ENCODE data around the gene TRIM28.
A peak's percentile ranks its signal among the peaks of the same experiment; 100 is the strongest.
"Not testable (repeated sequence)": the region's sequence is repeated elsewhere in the genome, so short reads cannot be mapped to it uniquely, and the experiment has no call there.

The TRIM28 gene

DNA sequence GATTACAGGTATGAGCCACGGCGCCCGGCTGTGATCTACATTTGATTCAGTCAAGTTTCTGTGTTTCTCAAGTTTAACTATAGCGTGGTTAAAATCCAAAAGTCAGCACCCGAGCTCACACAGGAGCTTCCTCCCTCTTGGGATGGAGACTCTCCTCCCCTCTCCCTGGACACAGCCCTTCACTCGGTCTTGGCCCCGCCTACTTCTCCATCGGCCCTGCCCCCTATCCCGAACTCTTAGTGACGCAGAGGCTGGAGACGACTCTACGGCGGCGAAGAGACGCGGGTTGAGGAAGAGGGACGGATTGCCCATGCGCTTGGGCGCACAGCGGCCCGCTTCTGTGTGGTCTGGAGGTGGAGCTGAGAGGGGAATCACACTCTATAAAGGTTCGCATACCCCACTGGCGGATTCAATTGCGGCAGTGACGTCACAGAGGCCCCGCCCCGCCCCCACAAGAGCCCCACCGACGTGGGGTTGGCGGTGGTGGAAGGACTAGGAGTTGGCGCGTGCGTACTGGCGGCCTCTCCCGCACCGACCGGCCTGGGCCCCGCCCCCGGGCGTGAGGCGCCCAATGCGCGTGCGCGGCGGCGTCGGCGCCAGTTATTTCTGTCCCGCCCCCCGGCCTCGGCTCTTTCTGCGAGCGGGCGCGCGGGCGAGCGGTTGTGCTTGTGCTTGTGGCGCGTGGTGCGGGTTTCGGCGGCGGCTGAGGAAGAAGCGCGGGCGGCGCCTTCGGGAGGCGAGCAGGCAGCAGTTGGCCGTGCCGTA lies at the start of gene TRIM28:
TRIM28 (plus strand) TSS at position 239 of the 765 bp plus-strand sequence. CDS start 694 bp downstream, outside the sequence.
- Histone ChIP-seq H3K36me3 (ENCODE audit: insufficient read depth, low read length) (peaks cover 42% of the 10 kb centered on the region), H3K9ac (ENCODE audit: insufficient read length) (peak within 1 kb of the TSS; percentile 97)

DNA sequence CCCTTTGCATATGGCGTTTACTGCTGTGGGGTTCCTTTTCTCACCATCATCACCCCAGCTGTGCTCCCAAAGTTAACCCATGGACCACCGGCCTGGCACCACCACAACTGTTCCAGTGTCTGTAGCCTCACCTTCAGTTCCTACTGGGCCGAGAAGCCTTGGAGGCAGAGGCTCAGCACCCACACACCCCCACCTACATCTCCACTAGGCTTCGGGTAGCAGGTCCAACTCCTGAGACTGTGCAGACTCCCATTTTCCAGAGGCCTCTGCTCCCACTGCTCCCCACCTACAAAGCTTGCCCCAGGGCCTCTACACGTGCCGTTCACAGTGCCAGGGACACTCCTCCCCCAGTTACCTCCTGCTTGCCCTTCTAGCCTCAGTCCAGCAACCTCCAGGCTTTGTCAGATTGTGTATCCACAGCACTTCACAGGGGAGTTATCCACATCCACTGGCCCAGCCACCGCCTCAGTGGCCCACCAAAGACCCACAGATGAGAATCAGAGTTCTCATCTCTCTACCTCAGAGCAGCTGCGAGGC lies 46.2 kb upstream of the TRIM28 start:
- H3K36me3 ChIP-seq (ENCODE audit: insufficient read depth, low read length), result no peaks in the 10 kb centered on the region
- H3K4me3 ChIP-seq, result peak overlapping the region; percentile 81
- H3K27ac ChIP-seq, result no peak overlapping the region
- H3K9me3 ChIP-seq (ENCODE audit: low read depth, low read length), result no peaks in the 10 kb centered on the region
- H3K9ac ChIP-seq (ENCODE audit: insufficient read length), result peak overlapping the region; percentile 79
- TF ChIP-seq POLR2AphosphoS5 (IDR thresholded peaks at IDR 0.05; ENCODE audit: borderline replicate concordance, low read depth, low read length) (no peak), FOXP2 (optimal IDR thresholded peaks at IDR 0.05; ENCODE audit: control extremely low read depth, extremely low read length, insufficient read depth) (no peak), EZH2 (IDR thresholded peaks at IDR 0.05) (no peak)
- DNase-seq (ENCODE audit: low read depth, low spot score), result no peak

More for the DNA sequence above, at the start of gene TRIM28:
- TF ChIP-seq EZH2 (IDR thresholded peaks at IDR 0.05) (no peak), FOXP2 (optimal IDR thresholded peaks at IDR 0.05; ENCODE audit: control extremely low read depth, extremely low read length, insufficient read depth) (no peak), POLR2AphosphoS5 (IDR thresholded peaks at IDR 0.05; ENCODE audit: borderline replicate concordance, low read depth, low read length) (peak; percentile 94)
- Histone ChIP-seq H3K9me3 (ENCODE audit: low read depth, low read length) (no peaks in the 10 kb centered on the region), H3K4me3 (peak within 1 kb of the TSS; percentile 97), H3K27ac (peak within 1 kb of the TSS; percentile 95)
- peak; percentile 96 for DNase-seq (ENCODE audit: low read depth, low spot score)

- DNase-seq (ENCODE audit: low read depth, low spot score), result no peak
- peak overlapping the region; percentile 79 for H3K9ac ChIP-seq (ENCODE audit: insufficient read length)
- peak overlapping the region; percentile 81 for H3K4me3 ChIP-seq
- no peaks in the 10 kb centered on the region for H3K36me3 ChIP-seq (ENCODE audit: insufficient read depth, low read length)
- H3K9me3 ChIP-seq (ENCODE audit: low read depth, low read length), result no peaks in the 10 kb centered on the region
- TF ChIP-seq FOXP2 (optimal IDR thresholded peaks at IDR 0.05; ENCODE audit: control extremely low read depth, extremely low read length, insufficient read depth), result no peak
- TF ChIP-seq POLR2AphosphoS5 (IDR thresholded peaks at IDR 0.05; ENCODE audit: borderline replicate concordance, low read depth, low read length), result no peak
- TF ChIP-seq EZH2 (IDR thresholded peaks at IDR 0.05), result no peak
- no peak overlapping the region for H3K27ac ChIP-seq
These were observed 45.4 kb upstream of the TRIM28 start for GRCh38 chr19:58498316-58499020.

GRCh38 chr19:58499021-58499927 lies 44.6 kb upstream of the TRIM28 start:
- DNase-seq (ENCODE audit: low read depth, low spot score), result peak; percentile 89

DNA sequence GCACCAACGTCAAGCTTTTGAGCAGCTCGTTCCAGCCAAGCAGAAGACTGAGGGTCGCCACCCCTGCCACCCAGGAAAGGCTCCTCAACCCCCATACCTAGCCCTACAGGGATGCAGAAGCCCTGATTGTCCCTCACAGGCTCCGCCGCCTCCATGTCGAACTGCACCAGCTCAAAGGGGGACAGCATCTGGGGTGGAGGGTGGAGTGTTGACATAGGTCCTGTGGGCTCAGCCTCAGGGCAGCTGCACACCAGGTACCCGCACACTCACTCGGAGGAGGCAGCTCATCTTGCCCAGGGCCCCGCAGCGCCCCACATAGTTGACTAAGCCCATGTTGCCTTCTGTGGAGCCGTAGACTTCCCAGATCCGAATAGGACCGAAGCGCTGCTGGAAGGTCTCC lies 43.6 kb upstream of the TRIM28 start:
- no peak overlapping the region for H3K9ac ChIP-seq (ENCODE audit: insufficient read length)
- H3K27ac ChIP-seq, result no peak overlapping the region
- no peak overlapping the region for H3K4me3 ChIP-seq
- no peaks in the 10 kb centered on the region for H3K9me3 ChIP-seq (ENCODE audit: low read depth, low read length)
- no peaks in the 10 kb centered on the region for H3K36me3 ChIP-seq (ENCODE audit: insufficient read depth, low read length)
- TF ChIP-seq POLR2AphosphoS5 (IDR thresholded peaks at IDR 0.05; ENCODE audit: borderline replicate concordance, low read depth, low read length) (peak; percentile 6; the same call in 1 of the 2 replicates), EZH2 (IDR thresholded peaks at IDR 0.05) (no peak), FOXP2 (optimal IDR thresholded peaks at IDR 0.05; ENCODE audit: control extremely low read depth, extremely low read length, insufficient read depth) (no peak)
- no peak for DNase-seq (ENCODE audit: low read depth, low spot score)

More at GRCh38 chr19:58499021-58499927, 44.6 kb upstream of the TRIM28 start:
- no peaks in the 10 kb centered on the region for H3K36me3 ChIP-seq (ENCODE audit: insufficient read depth, low read length)
- H3K4me3 ChIP-seq, result peak overlapping the region; percentile 81
- no peaks in the 10 kb centered on the region for H3K9me3 ChIP-seq (ENCODE audit: low read depth, low read length)
- H3K27ac ChIP-seq, result peak overlapping the region; percentile 83
- H3K9ac ChIP-seq (ENCODE audit: insufficient read length), result peak overlapping the region; percentile 85
- TF ChIP-seq FOXP2 (optimal IDR thresholded peaks at IDR 0.05; ENCODE audit: control extremely low read depth, extremely low read length, insufficient read depth), result peak; percentile 95
- TF ChIP-seq EZH2 (IDR thresholded peaks at IDR 0.05), result no peak
- TF ChIP-seq POLR2AphosphoS5 (IDR thresholded peaks at IDR 0.05; ENCODE audit: borderline replicate concordance, low read depth, low read length), result peak; percentile 70

DNA sequence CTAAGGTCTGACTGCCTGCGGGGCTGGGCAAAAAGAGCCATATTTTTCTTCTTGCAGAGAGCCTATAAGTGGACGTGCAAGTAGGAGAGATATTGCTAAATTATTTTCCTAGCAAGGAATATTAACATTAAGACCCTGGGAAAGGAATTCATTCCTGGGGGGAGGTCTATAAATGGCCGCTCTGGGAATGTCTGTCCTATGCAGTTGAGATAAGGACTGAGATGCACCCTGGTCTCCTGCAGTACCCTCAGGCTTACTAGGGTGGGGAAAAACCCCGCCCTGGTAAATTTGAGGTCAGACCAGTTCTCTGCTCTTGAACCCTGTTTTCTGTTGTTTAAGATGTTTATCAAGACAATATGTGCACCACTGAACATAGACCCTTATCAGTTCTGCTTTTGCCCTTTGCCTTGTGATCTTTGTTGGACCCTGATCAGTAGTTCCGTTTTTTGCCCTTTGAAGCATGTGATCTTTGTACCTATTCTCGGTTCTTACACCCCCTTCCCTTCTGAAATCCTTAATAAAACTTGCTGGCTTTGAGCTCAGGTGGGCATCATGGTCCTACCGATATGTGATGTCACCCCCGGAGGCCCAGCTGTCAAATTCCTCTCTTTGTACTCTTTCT lies 36.2 kb upstream of the TRIM28 start:
- DNase-seq (ENCODE audit: low read depth, low spot score); H3K4me3 ChIP-seq; H3K36me3 ChIP-seq (ENCODE audit: insufficient read depth, low read length); H3K27ac ChIP-seq; H3K9me3 ChIP-seq (ENCODE audit: low read depth, low read length); H3K9ac ChIP-seq (ENCODE audit: insufficient read length): not testable (repeated sequence)

DNA sequence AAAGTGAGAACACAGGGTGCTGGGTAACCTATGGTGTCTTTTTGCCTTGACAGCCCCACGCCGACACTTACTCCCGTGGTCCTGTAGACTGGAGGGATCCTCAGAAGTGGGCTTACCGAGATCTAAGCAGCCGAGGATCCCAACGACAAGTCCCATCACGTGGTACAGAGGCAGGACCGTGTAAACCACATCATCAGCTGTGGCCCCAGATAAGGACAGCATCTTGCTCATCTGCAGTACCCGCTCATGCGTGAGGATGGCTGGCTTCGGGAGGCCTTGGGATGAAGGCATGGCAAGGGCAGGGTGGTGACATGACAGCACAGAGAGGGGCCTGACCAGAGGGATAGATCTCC lies 34.2 kb upstream of the TRIM28 start:
- no peak for DNase-seq (ENCODE audit: low read depth, low spot score)
- no peak overlapping the region for H3K9ac ChIP-seq (ENCODE audit: insufficient read length)
- no peak for TF ChIP-seq POLR2AphosphoS5 (IDR thresholded peaks at IDR 0.05; ENCODE audit: borderline replicate concordance, low read depth, low read length)
- no peak for TF ChIP-seq EZH2 (IDR thresholded peaks at IDR 0.05)
- TF ChIP-seq FOXP2 (optimal IDR thresholded peaks at IDR 0.05; ENCODE audit: control extremely low read depth, extremely low read length, insufficient read depth), result no peak
- no peaks in the 10 kb centered on the region for H3K9me3 ChIP-seq (ENCODE audit: low read depth, low read length)
- no peak overlapping the region for H3K27ac ChIP-seq
- no peak overlapping the region for H3K4me3 ChIP-seq
- no peaks in the 10 kb centered on the region for H3K36me3 ChIP-seq (ENCODE audit: insufficient read depth, low read length)
